Stimulated activated CD8-positive, alpha-beta memory T cell treated with anti-CD3 and anti-CD28 coated beads, Interleukin-15, amount 100 ng/mL, for 24 hours (primary cell): ENCODE measurements around the gene FAM43A.

Source experiments
- DNase-seq: peaks from one replicate; pipeline ENCODE4 v3.0.0-alpha.2; 2020; ENCODE audit warnings: low read depth

FAM43A gene

DNA sequence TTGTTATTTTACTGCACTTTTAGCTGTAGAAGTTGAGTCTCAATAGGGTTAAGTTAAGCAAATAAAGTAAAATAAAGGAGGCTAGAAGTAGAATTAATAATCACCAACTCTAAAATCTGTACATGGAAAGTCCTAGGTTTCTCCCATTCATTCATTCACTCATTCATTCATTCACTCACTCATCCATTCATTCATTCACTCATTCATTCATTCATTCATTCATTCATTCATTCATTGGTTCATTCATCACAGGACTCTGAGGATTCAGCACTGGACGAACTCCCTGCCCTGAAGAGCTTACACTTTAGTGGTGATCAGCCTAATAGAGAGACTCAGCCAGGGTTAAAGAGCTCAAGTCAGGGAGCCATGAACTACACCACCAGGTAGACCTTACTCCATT is 9.2 kb upstream of the FAM43A start:
- no peak for DNase-seq

DNA sequence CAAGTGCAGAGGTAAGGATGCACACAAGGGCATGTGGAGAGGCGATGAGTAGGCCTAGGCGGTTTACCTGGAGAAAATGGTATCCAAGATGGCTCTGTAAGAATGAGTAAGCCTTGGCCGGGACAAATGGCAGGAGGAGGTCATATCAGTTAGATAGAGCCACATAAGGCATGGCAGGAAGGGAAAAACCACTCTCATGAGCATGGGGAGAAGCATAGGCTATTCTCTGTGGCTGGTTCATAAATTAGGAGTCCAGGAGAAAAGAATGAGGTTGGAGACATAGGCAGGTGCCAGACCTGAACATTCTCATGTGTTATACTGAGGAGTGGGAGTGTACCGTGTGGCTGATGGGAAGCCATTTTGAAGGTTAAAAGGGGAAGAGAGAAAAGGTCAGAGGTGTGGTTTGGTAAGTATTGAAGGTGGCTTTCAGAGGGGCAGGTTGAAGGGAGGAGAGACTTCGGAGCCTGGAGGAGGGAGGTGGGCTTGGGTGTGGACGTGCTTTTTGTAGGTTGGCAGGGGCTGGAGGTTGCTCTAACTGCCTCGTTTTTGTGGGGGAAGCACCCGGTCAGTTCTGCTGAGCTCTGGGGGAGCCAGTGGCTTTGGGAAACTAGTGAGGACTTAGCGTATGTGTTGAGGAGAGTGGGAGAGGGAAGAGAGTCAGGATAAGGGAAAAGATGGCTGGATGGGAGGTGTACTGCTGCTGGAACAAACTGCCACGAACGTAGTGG is 4.6 kb upstream of the FAM43A start:
- DNase-seq = no peak

DNA sequence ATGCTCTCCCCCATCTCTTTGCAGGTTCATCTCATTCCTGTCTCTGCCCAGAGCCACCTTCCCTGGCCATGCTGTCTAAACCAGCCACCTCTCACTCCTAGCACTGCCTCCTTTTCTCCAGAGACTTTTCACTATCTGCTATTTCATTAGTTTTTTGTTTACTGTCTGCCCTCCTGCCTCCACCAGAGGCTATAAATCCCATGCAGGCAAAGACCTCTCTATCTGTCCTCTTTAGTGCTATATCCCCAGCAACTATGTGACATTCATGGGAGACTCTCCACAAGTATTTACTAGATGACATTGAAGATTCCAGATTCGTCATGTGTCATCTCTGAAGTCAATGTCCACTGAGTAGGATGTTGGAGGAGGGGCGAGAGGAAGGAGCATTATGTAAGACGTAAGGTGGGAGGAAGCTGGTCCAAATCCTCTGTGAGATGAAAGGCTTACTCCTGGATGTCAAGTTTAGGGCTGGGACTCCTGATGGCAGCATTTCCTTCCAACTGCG is 3.4 kb upstream of the FAM43A start:
- no peak for DNase-seq

DNA sequence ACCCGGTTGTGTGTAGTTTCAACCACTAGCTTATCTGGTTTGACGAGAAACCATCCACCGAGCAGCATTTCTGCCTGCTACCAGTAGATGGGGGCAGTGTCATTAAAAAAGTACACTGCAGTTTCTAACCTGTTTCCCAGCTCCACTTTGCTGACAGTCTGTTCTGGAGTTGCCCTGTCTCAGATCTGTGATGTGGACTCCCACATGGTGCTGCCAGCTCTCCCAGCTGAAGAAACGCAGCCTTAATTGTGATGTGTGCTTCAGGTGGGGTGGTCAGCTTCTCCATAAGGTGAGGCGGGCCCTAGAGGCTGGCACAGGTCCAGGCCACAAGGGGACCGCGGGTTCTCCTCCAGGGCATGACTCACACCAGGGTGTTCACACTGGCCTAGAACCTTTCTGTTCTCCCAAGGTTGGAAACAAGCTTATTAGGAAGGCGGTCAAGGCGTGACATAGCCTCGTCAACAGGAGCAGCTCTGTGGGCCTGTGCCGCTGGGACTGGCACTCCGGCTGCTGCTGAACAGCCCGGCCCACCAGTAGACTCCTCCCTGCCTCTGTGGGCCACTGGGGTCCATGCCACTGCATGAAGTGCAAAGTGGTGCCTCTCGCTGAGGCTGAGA is 2.9 kb upstream of the FAM43A start:
- DNase-seq = peak; percentile 13

DNA sequence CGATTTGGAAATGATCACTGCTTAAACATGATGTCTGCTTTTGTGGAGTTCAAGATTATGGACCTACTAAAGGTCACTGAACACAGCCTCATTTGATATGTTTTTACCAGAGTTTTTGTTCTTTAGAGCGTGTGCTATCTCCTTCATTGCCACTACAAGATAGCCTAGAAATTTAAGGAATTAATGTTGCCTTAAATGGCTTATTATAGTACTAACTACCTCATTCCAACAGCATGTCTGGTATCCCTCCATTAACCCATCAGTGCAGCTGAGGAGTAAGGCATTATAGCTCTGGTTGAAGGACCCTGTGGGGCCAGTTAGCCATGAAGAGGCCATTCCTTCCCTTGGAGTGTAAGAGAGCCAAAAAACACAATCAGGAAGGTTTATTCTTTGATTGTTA is 2.3 kb upstream of the FAM43A start:
- no peak for DNase-seq

DNA sequence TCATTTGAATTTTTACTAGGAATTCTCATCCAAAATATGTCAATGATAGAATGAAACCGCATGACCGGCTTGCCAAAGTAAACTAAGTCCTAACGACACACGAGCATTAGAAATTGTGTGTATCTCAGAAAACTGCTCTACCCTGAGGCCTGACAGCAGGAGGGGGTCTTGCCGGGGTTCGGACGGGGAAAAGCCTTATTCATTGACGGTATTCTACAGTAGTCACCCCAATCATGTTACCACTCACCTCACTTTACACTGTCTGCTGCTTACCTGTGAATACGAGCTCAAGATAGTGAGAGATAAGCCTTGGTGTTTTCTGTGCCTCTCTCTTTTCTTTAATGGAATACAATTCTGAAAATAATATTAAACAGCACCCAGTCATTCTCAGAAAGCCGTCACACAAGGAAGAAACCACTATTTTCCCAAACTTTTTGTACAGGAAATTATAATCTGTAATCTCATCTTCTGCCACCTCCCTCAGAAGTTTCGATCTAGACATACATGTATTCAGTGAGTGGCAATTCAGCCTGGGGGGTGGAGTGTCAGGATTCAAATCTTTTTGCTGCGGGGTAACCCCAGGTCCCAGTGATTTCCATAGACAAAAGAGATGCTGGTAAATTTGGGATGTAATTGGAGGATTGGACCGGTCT is 492 bp upstream of the FAM43A start:
- no peak for DNase-seq

DNA sequence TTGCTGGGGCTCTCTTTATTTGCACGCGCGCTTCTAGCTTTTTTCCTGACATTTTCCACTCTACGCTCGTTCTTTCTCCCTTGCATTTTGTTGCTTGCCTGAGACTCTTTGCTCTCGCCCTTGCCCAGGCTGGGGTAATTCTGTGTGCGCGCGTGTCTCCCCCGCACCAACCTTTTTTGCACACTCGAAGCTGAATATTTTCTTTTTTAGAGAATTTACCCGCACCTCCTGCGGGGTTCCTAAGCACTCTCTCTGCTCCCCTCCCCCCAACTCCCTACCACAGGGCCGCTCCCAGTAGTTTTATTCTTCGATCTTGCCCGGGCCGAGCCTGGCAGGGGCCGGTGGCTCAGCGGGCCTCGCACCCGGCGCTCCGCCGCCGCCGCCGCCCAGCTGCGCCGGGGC is 732 bp downstream of the FAM43A start:
- no peak for DNase-seq

DNA sequence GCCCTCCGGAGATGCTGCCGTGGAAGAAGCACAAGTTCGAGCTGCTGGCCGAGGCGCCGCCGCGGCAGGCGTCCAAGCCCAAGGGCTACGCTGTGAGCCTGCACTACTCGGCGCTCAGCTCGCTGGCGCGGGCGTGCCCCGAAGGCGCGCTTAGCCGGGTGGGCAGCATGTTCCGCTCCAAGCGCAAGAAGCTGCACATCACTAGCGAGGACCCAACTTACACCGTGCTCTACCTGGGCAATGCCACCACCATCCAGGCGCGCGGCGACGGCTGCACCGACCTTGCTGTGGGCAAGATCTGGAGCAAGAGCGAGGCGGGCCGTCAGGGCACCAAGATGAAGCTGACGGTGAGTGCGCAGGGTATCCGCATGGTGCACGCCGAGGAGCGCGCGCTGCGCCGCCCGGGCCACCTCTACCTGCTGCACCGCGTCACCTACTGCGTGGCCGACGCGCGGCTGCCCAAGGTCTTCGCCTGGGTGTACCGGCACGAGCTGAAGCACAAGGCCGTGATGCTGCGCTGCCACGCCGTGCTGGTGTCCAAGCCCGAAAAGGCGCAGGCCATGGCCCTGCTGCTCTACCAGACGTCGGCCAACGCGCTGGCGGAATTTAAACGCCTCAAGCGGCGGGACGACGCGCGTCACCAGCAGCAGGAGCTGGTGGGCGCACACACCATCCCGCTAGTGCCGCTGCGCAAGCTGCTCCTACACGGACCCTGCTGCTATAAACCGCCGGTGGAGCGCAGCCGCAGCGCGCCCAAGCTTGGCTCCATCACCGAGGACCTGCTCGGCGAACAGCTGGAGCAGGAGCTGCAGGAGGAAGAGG is 1.3 kb downstream of the FAM43A start:
- DNase-seq = no peak

DNA sequence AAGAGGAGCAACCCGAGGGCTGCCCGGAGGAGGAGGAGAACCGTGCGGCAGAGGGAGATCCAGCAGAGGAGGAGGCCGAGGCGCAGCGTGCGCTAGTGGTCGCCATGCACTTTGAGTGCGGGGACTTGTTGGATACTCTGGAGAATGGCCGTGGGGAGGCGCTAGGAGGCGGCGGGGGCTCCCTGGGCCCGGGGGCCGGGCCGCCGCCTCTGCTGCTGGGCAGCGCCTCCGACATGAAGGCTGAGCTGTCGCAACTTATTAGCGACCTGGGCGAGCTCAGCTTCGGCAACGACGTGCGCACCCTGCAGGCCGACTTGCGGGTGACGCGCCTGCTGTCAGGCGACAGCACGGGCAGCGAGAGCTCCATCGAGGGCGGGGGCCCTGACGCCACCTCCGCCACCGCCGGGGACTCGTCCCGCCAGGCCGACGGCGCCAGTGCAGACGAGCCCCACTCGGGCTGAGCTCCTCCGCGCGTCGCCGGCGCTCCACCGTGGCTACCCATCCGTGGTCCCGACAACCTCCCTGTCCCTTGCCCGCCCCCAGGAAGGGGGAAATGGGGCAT is 2.0 kb downstream of the FAM43A start:
- DNase-seq = peak; percentile 56

DNA sequence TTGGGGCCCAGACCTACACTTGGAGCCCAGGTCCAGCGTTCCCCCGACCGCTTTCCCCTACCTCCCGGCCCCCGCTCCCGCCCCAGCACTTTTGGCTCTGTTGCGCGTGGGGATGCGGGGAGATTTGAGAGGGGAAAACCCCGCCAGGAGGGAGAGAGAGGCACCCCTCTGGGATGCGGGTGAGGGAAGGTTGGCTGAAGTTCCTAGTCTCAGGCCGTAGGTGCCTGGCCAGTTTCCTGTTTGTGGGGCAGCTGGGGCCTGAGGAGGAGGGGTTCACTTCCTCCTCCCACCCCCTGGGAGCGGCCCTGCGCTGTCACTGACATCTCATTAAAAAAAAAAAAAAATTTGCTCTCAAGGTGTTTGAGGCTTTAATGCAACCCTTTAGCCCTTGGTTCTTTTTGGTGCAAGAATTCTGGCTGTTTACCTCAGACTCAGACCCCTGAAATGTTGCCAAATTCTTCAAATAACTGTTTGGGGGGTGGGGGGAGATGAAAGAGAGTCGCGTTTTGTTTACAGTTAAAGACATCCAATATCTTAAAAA is 2.6 kb downstream of the FAM43A start:
- DNase-seq = no peak

DNA sequence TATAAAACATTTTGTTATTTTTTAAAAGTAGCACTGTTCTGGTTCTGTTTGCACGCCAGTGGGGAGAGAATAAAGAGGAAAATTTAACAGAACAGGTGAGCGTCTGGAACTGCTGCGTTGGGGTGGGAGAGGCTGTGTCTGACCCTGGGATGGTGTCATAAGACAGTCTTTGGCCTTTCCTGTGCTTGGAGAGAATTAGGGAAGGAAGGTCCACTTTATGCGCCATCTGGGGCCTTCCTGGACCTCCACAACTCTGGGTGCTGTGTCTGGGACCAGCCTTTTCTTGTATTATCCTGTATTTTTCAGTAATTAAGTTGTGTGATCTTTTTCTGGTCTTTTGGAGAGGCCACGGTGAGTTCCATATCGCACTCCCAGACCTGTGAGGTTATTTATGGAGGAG is 3.3 kb downstream of the FAM43A start:
- DNase-seq = no peak

DNA sequence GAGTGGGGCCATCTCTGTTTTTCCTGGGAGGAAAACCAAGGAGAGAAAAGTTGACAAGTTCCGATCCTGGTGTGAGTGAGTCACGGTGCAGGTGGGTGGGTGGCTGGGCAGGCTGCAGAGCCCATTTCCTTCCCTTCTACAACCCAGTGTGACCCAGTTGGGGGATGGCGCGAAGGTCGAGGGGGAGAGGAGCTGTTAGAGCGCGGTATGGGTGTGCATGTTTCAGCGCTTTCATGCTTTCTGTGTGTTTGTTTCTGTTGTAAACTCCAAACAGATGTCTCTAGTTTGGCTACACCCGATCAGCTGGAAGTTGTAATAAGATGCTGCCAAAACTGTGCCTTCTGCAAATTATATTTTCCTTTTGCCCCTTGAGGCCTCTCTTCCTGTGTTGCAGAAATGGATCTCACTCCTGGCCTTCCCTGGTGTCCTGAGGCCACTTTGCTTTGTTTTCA is 3.8 kb downstream of the FAM43A start:
- no peak for DNase-seq

DNA sequence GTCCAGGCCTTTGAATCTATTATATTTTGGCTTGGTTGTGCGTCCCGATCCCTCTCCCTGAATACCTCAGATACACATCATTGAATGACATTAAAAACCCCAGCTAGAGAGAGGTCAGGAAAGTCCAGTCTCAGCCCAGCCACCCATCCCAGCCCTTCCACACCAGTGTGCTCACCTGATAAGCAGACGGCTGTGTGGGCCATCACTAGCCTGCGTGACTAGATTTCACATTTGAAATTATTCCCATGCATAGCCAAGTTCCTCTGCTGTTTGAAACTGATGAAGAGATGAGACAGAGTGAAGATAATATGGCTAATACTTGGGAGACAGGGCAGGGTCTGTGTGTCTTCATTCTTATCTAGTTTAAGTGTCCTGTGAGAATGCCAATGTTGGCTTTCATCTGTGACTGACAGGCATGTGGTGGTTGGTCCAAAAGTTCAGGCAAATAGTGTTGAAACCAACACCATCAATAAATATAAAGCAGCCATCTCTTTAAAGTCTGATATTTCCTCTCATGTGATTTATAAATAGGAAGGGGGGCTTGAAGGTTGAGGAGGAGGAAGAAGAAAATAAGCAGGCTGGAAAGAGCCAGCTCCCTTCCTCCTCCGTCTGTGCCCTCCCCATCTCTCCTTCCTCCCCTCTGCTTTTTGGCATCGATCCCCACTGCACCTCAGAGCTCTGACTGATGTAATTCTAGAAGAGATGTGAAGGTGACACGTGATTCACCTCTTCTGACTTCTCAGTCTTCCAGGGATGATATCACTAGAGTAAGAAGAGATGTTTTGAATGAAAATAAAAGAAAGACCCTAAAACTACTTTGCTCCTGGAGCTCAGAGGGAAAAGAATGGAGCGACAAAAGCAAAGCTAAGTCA is 5.1 kb downstream of the FAM43A start:
- no peak for DNase-seq

DNA sequence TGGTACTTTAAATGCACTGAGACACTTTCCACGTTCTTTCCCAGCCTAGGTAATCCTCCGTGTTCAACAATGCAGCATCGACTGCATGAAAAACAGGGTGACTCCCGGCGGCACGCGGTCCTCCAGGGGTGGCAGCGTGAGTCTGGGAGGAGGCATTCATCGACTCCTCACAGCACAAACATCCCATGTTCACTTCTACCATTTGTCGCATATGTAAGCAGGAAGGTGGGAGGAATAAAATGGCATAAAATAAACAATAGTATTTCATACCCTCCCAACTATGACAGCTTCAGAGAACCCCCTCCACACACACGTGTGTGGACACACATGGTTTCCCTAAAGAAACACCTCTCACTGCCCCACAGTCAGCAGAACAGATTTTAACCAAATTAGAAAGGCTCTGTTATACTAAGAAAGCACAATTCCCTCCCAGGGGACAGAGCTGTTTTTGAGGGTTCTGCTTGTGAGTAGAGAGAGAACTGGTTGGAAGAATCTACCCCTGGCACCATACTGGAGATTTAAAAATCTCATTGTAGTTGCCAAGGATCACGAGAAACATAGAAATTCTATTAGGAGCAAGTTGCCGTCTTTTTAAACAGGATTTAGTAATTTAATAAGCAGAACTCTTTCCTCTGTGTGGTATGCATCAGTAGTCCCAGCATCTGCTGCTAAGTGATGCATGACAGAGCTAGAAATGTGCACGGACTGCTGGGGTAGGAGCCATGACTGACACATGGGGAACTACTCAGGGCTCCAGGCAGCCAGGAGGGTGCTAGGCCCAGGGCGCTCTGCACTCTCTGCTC is 6.0 kb downstream of the FAM43A start:
- no peak for DNase-seq

DNA sequence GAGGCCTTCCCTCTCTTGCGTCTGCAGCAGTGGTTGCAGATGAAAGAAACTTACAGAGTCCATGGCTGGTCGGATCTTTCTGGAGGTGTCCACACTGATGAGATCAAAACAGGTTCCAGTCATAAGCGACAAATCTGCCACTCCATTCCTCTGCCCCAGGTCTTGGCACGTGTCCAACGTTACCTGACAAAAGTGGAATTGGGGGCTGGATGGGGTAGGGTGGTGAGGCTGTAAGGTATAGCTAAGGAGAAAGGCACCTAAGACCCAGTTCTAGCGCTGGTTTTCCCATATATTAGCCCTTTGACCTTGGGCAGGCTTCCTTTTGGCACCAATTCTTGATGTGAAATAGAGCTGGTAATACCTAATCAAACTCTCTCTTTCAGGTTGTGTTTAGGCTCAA is 11.0 kb downstream of the FAM43A start:
- no peak for DNase-seq

DNA sequence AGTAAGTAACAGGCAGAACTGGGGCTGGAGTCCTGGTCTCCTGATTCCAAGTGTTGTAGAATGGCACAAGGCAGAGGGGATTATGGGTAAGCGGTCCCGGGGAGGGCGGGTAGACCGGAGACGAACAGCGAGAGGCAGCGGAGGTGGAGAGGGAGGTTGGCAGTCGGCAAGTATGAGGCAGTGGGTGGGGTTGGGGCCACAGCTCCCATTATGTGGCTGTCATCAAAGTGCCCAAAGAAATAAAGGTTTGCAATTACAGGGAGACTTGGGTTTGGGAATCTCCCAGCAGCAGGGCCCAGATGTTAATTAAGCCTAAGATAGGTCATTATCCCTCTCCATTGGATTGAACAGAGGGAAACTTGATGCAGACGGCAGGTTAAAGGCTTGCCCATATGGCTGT is 16.9 kb downstream of the FAM43A start:
- DNase-seq = no peak

DNA sequence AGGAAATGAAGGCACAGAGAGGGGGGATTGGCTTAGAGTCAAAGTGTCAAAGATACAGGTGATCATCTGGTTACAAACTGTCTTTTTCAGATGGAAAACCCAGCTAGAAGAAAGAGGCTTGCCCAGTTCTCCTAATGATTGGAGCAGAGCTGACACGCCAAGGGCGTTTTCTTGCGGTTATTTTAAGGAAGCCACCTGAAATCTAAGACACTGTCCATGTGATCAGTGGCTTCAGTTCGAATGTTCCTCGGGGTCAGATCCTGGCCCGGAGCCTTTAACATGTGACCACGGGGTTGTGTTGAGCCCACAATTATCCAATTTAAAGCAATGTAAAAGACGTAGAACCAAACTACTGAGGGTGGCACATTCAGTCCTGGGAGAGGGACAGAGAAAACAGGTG is 19.5 kb downstream of the FAM43A start:
- no peak for DNase-seq

DNA sequence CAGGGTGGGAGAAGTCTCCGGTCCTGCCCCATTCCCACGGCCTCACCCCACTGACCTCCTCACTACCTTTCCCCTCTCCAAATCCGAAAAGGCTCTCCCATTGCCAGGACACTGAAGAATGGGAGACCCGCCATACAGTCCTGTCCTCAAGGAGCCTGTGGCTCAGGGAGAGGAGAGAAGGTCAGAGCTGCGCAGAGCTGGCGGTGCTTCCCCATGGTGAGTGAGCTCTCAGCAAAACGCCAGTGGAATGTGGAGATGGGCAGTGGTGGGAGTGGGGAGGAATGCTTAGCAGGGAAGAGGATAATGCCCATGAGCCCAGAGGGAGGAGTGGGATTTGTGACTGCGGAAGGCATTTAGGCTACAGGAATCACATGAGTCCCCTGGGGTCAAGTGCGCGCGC is 20.1 kb downstream of the FAM43A start:
- DNase-seq = no peak

DNA sequence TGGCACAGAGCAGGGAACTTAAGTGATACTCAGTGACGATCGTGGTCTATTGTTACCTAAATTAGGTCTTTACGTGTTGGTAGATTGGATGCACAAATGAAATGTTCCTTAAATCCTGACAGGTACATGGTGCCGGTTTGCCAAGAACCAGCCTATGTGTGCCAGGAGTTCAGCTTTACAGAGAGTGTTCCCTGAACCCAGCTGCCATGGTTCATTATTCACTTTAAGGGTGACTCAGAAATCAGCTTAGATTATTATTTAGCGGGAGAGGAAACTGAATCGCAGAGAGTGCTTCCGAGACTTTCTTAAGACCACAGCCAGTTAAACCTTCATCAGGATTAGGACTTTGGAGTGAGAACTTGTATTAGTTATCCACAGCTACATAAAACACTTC is 21.5 kb downstream of the FAM43A start:
- no peak for DNase-seq

DNA sequence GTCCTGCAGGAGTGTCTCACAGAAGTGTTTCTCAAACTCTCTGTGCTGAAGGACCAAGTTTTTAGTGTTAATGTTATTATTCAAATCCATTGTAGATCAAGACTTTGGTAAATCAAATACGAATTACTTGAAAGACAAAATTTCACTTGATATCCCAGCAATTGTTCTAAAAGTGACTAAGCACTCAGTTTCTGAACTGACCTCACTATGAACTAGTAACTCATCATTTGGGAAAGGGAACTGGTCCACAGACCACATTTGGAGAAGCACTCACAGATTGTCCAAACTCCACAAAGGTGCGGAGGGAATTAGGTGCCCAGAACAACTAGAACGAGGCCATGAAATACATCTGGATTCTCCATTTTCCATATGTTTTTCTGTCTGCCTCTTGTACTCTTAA is 25.6 kb downstream of the FAM43A start:
- no peak for DNase-seq
